IMR-90 (cell line): Measurements from ENCODE around the gene MT1A. TPM values are rescaled to one million over a fixed set of nuclear protein-coding genes. Genes with fewer than 3 reads are reported as not detected.

Source experiments
- ATAC-seq: fragments of 200-7000 bp; cut with Tn5 transposase; 2 replicates; pipeline ENCODE4 v1.9.1; 2020; ENCODE audit warnings: low read depth, mild to moderate bottlenecking, moderate library complexity
- BruUV-seq: library from RNA; stranded (reverse); fragments of 400-500 nt; replicated peaks from 2 replicates; lab custom pipeline; 2021; lab: Mats Ljungman, UMichigan
- CTCF ChIA-PET: fragments of 300-600 bp; formaldehyde crosslinking; extraction: SDS; loops from one replicate; lab custom pipeline; 2021; ENCODE audit warnings: antibody characterized with exemption; lab: Yijun Ruan, JAX
- POLR2A ChIA-PET: fragments of 300-600 bp; sonication (Branson Sonifier 250); formaldehyde crosslinking; loops from one replicate; lab custom pipeline; 2022; ENCODE audit warnings: antibody characterized with exemption; ENCODE audit not compliant: unreplicated experiment; lab: Charles Lee
- DNase-seq: peaks from one replicate; pipeline ENCODE4 v3.0.0; 2013
- H2AFZ ChIP-seq: replicated peaks from 2 replicates; pipeline ENCODE3; 2013; ENCODE audit warnings: low read length, mild to moderate bottlenecking; ENCODE audit not compliant: poor library complexity
- H2AK5ac ChIP-seq: 2 replicates; pipeline ENCODE4 v1.6.1; 2013; ENCODE audit warnings: low read depth, low read length, inconsistent platforms
- H2AK9ac ChIP-seq: replicated peaks from 2 replicates; pipeline ENCODE3; 2013; ENCODE audit warnings: mild to moderate bottlenecking, low read depth, low read length, moderate library complexity; ENCODE audit not compliant: poor library complexity
- H2BK120ac ChIP-seq: 2 replicates; pipeline ENCODE4 v1.6.1; 2013; ENCODE audit warnings: low read depth, low read length, inconsistent platforms
- H2BK15ac ChIP-seq: 3 replicates; pipeline ENCODE4 v1.6.1; 2013; ENCODE audit warnings: low read depth, low read length, inconsistent platforms
- H2BK20ac ChIP-seq: 2 replicates; pipeline ENCODE4 v1.6.1; 2013; ENCODE audit warnings: low read depth, mild to moderate bottlenecking, inconsistent platforms, low read length, moderate library complexity
- H2BK5ac ChIP-seq: 2 replicates; pipeline ENCODE4 v1.6.1; 2013; ENCODE audit warnings: mild to moderate bottlenecking, low read depth, low read length, inconsistent platforms; ENCODE audit not compliant: poor library complexity, severe bottlenecking
- H3K14ac ChIP-seq: replicated peaks from 2 replicates; pipeline ENCODE4 v1.6.1; 2013; ENCODE audit warnings: low read depth, low read length, inconsistent platforms
- H3K18ac ChIP-seq: 2 replicates; pipeline ENCODE4 v1.6.1; 2013; ENCODE audit warnings: low read depth, low read length, control low read depth
- H3K23ac ChIP-seq: 2 replicates; pipeline ENCODE4 v1.6.1; 2013; ENCODE audit warnings: low read depth, low read length, inconsistent platforms
- H3K27ac ChIP-seq: 2 replicates; pipeline ENCODE4 v1.5.1; 2013; ENCODE audit warnings: mild to moderate bottlenecking, control low read depth, low read length; ENCODE audit not compliant: insufficient read depth
- H3K27me3 ChIP-seq: 2 replicates; pipeline ENCODE4 v1.6.1; 2013; ENCODE audit warnings: low read length; ENCODE audit not compliant: control insufficient read depth, insufficient read depth
- H3K36me3 ChIP-seq: 2 replicates; pipeline ENCODE4 v1.6.1; 2013; ENCODE audit warnings: low read length, mixed read lengths; ENCODE audit not compliant: control insufficient read depth, insufficient read depth
- H3K4ac ChIP-seq: 2 replicates; pipeline ENCODE4 v1.6.1; 2013; ENCODE audit warnings: low read depth, low read length, inconsistent platforms
- H3K4me1 ChIP-seq: 2 replicates; pipeline ENCODE4 v1.6.1; 2013; ENCODE audit warnings: low read length, mixed read lengths; ENCODE audit not compliant: control insufficient read depth, insufficient read depth
- H3K4me2 ChIP-seq: 2 replicates; pipeline ENCODE4 v1.6.1; 2013; ENCODE audit warnings: low read depth, mild to moderate bottlenecking, control low read depth, low read length, moderate library complexity
- H3K4me3 ChIP-seq: 2 replicates; pipeline ENCODE4 v1.5.1; 2013; ENCODE audit warnings: low read depth, mild to moderate bottlenecking, control low read depth, low read length, moderate library complexity; ENCODE audit not compliant: insufficient read depth
- H3K56ac ChIP-seq: 2 replicates; pipeline ENCODE4 v1.6.1; 2013; ENCODE audit warnings: low read length, inconsistent platforms; ENCODE audit not compliant: insufficient read depth; ENCODE audit errors: extremely low read depth
- H3K79me1 ChIP-seq, 2 experiments: 2 replicates each; pipeline ENCODE4 v1.6.1; 2013; ENCODE audit warnings: low read length in 2 of 2, inconsistent platforms in 1 of 2, low read depth in 1 of 2
- H3K9ac ChIP-seq: 2 replicates; pipeline ENCODE4 v1.6.1; 2013; ENCODE audit warnings: low read depth, low read length, control low read depth
- H3K9me1 ChIP-seq: 2 replicates; pipeline ENCODE4 v1.6.1; 2013; ENCODE audit warnings: low read length, inconsistent platforms; ENCODE audit not compliant: insufficient read depth
- H3K9me3 ChIP-seq: 2 replicates; pipeline ENCODE4 v1.6.1; 2013; ENCODE audit warnings: low read length; ENCODE audit not compliant: control insufficient read depth, insufficient read depth
- H4K20me1 ChIP-seq: 2 replicates; pipeline ENCODE4 v1.6.1; 2013; ENCODE audit warnings: low read length, inconsistent platforms; ENCODE audit not compliant: insufficient read depth
- H4K5ac ChIP-seq: 2 replicates; pipeline ENCODE4 v1.6.1; 2013; ENCODE audit warnings: mild to moderate bottlenecking, low read depth, low read length, control low read depth
- H4K8ac ChIP-seq, 2 experiments: 2 replicates each; pipeline ENCODE4 v1.6.1; 2013; ENCODE audit warnings: low read depth in 2 of 2, low read length in 2 of 2, control low read depth in 1 of 2, inconsistent platforms in 1 of 2
- H4K91ac ChIP-seq: 2 replicates; pipeline ENCODE4 v1.6.1; 2013; ENCODE audit warnings: low read depth, low read length, inconsistent platforms; ENCODE audit not compliant: insufficient read depth
- CEBPB ChIP-seq: IDR thresholded peaks from 2 replicates; pipeline ENCODE4 v1.6.1; 2012; ENCODE audit warnings: low read depth, low read length, improper control_type of control experiment
- CHD1 ChIP-seq: IDR thresholded peaks from 2 replicates; pipeline ENCODE4 v1.6.1; 2012; ENCODE audit warnings: low read depth, low read length, improper control_type of control experiment
- CTCF ChIP-seq: conservative IDR thresholded peaks from 2 replicates; pipeline ENCODE4 v1.5.1; 2012; ENCODE audit warnings: mild to moderate bottlenecking, low read depth, low read length, improper control_type of control experiment
- FOS ChIP-seq: fragments of 150-350 bp; IDR thresholded peaks from 2 replicates; pipeline ENCODE4 v1.6.1; 2016; ENCODE audit warnings: low read depth, low read length
- MAFK ChIP-seq: IDR thresholded peaks from 2 replicates; pipeline ENCODE4 v1.6.1; 2012; ENCODE audit warnings: low read depth, low read length, improper control_type of control experiment
- MAZ ChIP-seq: IDR thresholded peaks from 2 replicates; pipeline ENCODE4 v1.6.1; 2012; ENCODE audit warnings: low read depth, mild to moderate bottlenecking, low read length, improper control_type of control experiment, moderate library complexity, borderline replicate concordance
- MXI1 ChIP-seq: IDR thresholded peaks from 2 replicates; pipeline ENCODE4 v1.6.1; 2012; ENCODE audit warnings: low read depth, mild to moderate bottlenecking, low read length, moderate library complexity, borderline replicate concordance
- NFE2L2 ChIP-seq: fragments of 150-350 bp; IDR thresholded peaks from 2 replicates; pipeline ENCODE4 v1.6.1; 2016; ENCODE audit warnings: low read depth, mild to moderate bottlenecking, low read length
- POLR2A ChIP-seq: IDR thresholded peaks from 2 replicates; pipeline ENCODE4 v1.6.1; 2012; ENCODE audit warnings: mild to moderate bottlenecking, low read depth, low read length
- RCOR1 ChIP-seq: IDR thresholded peaks from 2 replicates; pipeline ENCODE4 v1.6.1; 2012; ENCODE audit warnings: mild to moderate bottlenecking, low read length, improper control_type of control experiment; ENCODE audit not compliant: insufficient replicate concordance
- SMC3 ChIP-seq: fragments of 150-350 bp; IDR thresholded peaks from 2 replicates; pipeline ENCODE4 v1.6.1; 2016; ENCODE audit warnings: low read depth, mild to moderate bottlenecking, antibody characterized with exemption, low read length, moderate library complexity
- USF2 ChIP-seq: fragments of 150-350 bp; IDR thresholded peaks from 2 replicates; pipeline ENCODE4 v1.6.1; 2017; ENCODE audit warnings: mild to moderate bottlenecking, antibody characterized with exemption, low read length, low read depth
- WGBS, 2 experiments: methylation state at CpG; one replicate each; pipeline versions ENCODE4 v1.1.5 to v1.1.7; 2013; ENCODE audit warnings: missing lambda C conversion rate in 2 of 2; ENCODE audit not compliant: insufficient read length in 1 of 2; ENCODE audit errors: extremely low coverage in 2 of 2; 5-methylcytosine and 5-hydroxymethylcytosine counted together
- dilution Hi-C: fragments of 300-500 bp; cut with HindIII; formaldehyde crosslinking; loops from one replicate; pipeline ENCODE4 v1.14.3; 2018; ENCODE audit warnings: low sequenced_read_pairs; ENCODE audit not compliant: unreplicated experiment
- in situ Hi-C: fragments of 300-500 bp; cut with MboI; formaldehyde crosslinking; loops from 3 replicates; pipeline ENCODE4 v1.14.3; 2019; ENCODE audit warnings: low sequenced_read_pairs, inconsistent platforms, mixed read lengths
- intact Hi-C: fragments of 100-400 bp; cut with micrococcal nuclease; formaldehyde crosslinking; loops from 2 replicates; pipeline ENCODE4 v1.10.0; 2022
- polyA plus RNA-seq, 3 experiments: library from polyadenylated mRNA; depleted of rRNA; stranded (reverse); fragments of >200 nt; gene quantifications; 2 replicates each; pipeline ENCODE4 v1.2.3, GENCODE V29; 2012; ENCODE audit warnings: low replicate concordance in 1 of 3
- total RNA-seq: library from RNA; depleted of rRNA; stranded (reverse); fragments of >200 nt; gene quantifications from 2 replicates; pipeline ENCODE4 v1.2.3, GENCODE V29; 2012

Gene MT1A
- total and polyA plus RNA-seq, 2 of the 4 experiments (the other 2 are of a cell fraction): 1.6 TPM; not detected in 1

GRCh38 chr16:56588781-56589140, 49.7 kb upstream of the MT1A start:
- dilution Hi-C loops (no loop called here), in situ Hi-C loops (no loop called here), intact Hi-C loops (no loop called here)
- Histone ChIP-seq H3K4me2 (peak overlapping the region; percentile 78), H4K5ac (no peak overlapping the region), H3K14ac (no peak overlapping the region), H3K4ac (no peak overlapping the region), H2BK20ac (no peak overlapping the region), H3K4me1 (peaks cover 2% of the 10 kb centered on the region; the same call in 1 of the 2 replicates), H2AK9ac (no peak overlapping the region), H4K91ac (no peak overlapping the region), H3K18ac (no peak overlapping the region), H2AK5ac (no peak overlapping the region), H3K4me3 (peak overlapping the region; percentile 44), H3K27ac (no peak overlapping the region), H3K23ac (no peak overlapping the region), H2AFZ (peak overlapping the region; percentile 74), H3K79me1 (no peaks in the 10 kb centered on the region), H3K27me3 (peaks cover 65% of the 10 kb centered on the region), H3K9me3 (no peaks in the 10 kb centered on the region; the same call in 1 of the 2 replicates), H4K20me1 (no peaks in the 10 kb centered on the region), H3K56ac (no peak overlapping the region), H2BK15ac (no peak overlapping the region), H2BK120ac (no peak overlapping the region), H4K8ac (no peak overlapping the region), H3K9me1 (no peaks in the 10 kb centered on the region), H3K36me3 (no peaks in the 10 kb centered on the region), H3K9ac (no peak overlapping the region), H2BK5ac (no peak overlapping the region)
- ATAC-seq: no peak
- ChIA-PET POLR2A (no interaction called here), CTCF (no interaction called here)
- no peak for DNase-seq
- no peak for TF ChIP-seq MAZ
- TF ChIP-seq CTCF: no peak
- no peak for TF ChIP-seq NFE2L2
- TF ChIP-seq CHD1: no peak
- no peak for TF ChIP-seq SMC3
- no peak for TF ChIP-seq FOS
- no peak for TF ChIP-seq MXI1
- no peak for TF ChIP-seq CEBPB
- no peak for TF ChIP-seq RCOR1
- TF ChIP-seq USF2: no peak
- no peak for TF ChIP-seq POLR2A
- no peak for TF ChIP-seq MAFK
- WGBS, 2 experiments: 17% methylated on average over 3 of the region's 9 CpGs; no CpG with 5 or more reads in 1 of the 2 experiments
- no TSS peak for BruUV-seq
